DMS53 (cell line): ENCODE measurements around the gene PCBD1.

Source experiments
- DNase-seq: peaks from one replicate; lab custom pipeline; 2025; lab: John Stamatoyannopoulos, UW

Gene PCBD1

GRCh38 chr10:70902661-70903261 lies 14.4 kb upstream of the PCBD1 start:
- DNase-seq: peak; percentile 35

- DNase-seq: no peak
Observed at GRCh38 chr10:70901276-70901878, 13.0 kb upstream of the PCBD1 start.

- DNase-seq: no peak
Observed at GRCh38 chr10:70899096-70899495, 10.7 kb upstream of the PCBD1 start.

- DNase-seq: no peak
Observed at GRCh38 chr10:70898687-70899086, 10.3 kb upstream of the PCBD1 start.

GRCh38 chr10:70896551-70896950 lies 8.2 kb upstream of the PCBD1 start:
- DNase-seq: no peak

GRCh38 chr10:70894416-70894815 lies 6.1 kb upstream of the PCBD1 start:
- DNase-seq: no peak

GRCh38 chr10:70893227-70894006 lies 5.1 kb upstream of the PCBD1 start:
- no peak for DNase-seq

GRCh38 chr10:70892631-70893030 lies 4.3 kb upstream of the PCBD1 start:
- DNase-seq: no peak

GRCh38 chr10:70891627-70892026 lies 3.3 kb upstream of the PCBD1 start:
- DNase-seq: no peak

GRCh38 chr10:70890917-70891431 lies 2.6 kb upstream of the PCBD1 start:
- DNase-seq: no peak

- no peak for DNase-seq
Observed at GRCh38 chr10:70889291-70889690, 926 bp upstream of the PCBD1 start.

- DNase-seq: peak; percentile 22
Observed at GRCh38 chr10:70886921-70887665, 1.3 kb downstream of the PCBD1 start.

GRCh38 chr10:70885931-70886903 lies 2.1 kb downstream of the PCBD1 start:
- no peak for DNase-seq

GRCh38 chr10:70885481-70885880 lies 2.9 kb downstream of the PCBD1 start:
- no peak for DNase-seq

GRCh38 chr10:70884741-70885140 lies 3.6 kb downstream of the PCBD1 start:
- no peak for DNase-seq

- DNase-seq: peak; percentile 89
Observed at GRCh38 chr10:70880077-70880534, 8.3 kb downstream of the PCBD1 start.

GRCh38 chr10:70879207-70879606 lies 9.2 kb downstream of the PCBD1 start:
- DNase-seq: peak; percentile 45

GRCh38 chr10:70874061-70874460 lies 14.3 kb downstream of the PCBD1 start:
- no peak for DNase-seq

GRCh38 chr10:70872291-70872690 lies 16.1 kb downstream of the PCBD1 start:
- no peak for DNase-seq

- DNase-seq: peak; percentile 68
Observed at GRCh38 chr10:70866424-70866823, 21.9 kb downstream of the PCBD1 start.

- DNase-seq: no peak
Observed at GRCh38 chr10:70864935-70865334, 23.4 kb downstream of the PCBD1 start.
